Stomach (tissue), 9 donors: ENCODE measurements around the gene C19orf67. TPM values are rescaled to one million over a fixed set of nuclear protein-coding genes. Genes with fewer than 3 reads are reported as not detected.

ENCODE experiments used
- DNase-seq, 2 donors: peaks; one replicate each; pipeline versions ENCODE4 v3.0.0 to v3.0.0-alpha.2; 2013 to 2019
- H3K27ac ChIP-seq, 5 donors: fragments of 200-600 bp in 4 of 5; sonication (generic) in 4 of 5; one replicate each; pipeline ENCODE4 v1.5.1; 2013 to 2019; ENCODE audit warnings: mild to moderate bottlenecking in 1 of 5, moderate library complexity in 1 of 5
- H3K27me3 ChIP-seq, 3 donors: fragments of 200-600 bp; sonication (generic); one replicate each; pipeline ENCODE4 v1.5.1; 2017 to 2019; ENCODE audit warnings: mixed run types in 1 of 3
- H3K36me3 ChIP-seq, 4 donors: fragments of 200-600 bp; sonication (generic); 1 replicate in 3 of 4; 2 replicates in 1 of 4; pipeline ENCODE4 v1.5.1; 2016 to 2019
- H3K4me1 ChIP-seq, 4 donors: fragments of 200-600 bp; sonication (generic); one replicate each; pipeline ENCODE4 v1.5.1; 2016 to 2019
- H3K4me3 ChIP-seq, 4 donors: fragments of 200-600 bp; sonication (generic) in 3 of 4; one replicate each; pipeline ENCODE4 v1.5.1; 2016 to 2019; ENCODE audit warnings: mild to moderate bottlenecking in 1 of 4
- H3K9me3 ChIP-seq, 4 donors: fragments of 200-600 bp; sonication (generic); one replicate each; pipeline ENCODE4 v1.5.1; 2016 to 2019
- EP300 ChIP-seq: sonication (generic); formaldehyde crosslinking; IDR thresholded peaks from one replicate; pipeline ENCODE4 v1.6.1; 2017; ENCODE audit warnings: antibody characterized with exemption
- POLR2A ChIP-seq, 4 donors: fragments of 450-650 bp; IDR thresholded peaks; one replicate each; pipeline ENCODE4 v1.6.1; 2016; ENCODE audit warnings: antibody characterized with exemption in 4 of 4, control low read depth in 2 of 4, mild to moderate bottlenecking in 1 of 4, moderate library complexity in 1 of 4
- POLR2AphosphoS5 ChIP-seq, 3 donors: sonication (generic); formaldehyde crosslinking; IDR thresholded peaks; one replicate each; pipeline ENCODE4 v1.6.1; 2016; ENCODE audit warnings: antibody characterized with exemption in 3 of 3
- WGBS, 5 donors: extraction: QIAGEN DNeasy Blood & Tissue Kit in 3 of 5; methylation state at CpG; one replicate each; pipeline versions ENCODE4 v1.1.5 to v1.1.7; 2013 to 2018; 5-methylcytosine and 5-hydroxymethylcytosine counted together
- intact Hi-C: fragments of 100-400 bp; cut with DNase I; formaldehyde crosslinking; loops from one replicate; pipeline ENCODE4 v1.15.1; 2023; ENCODE audit warnings: low total_unique reads
- polyA plus RNA-seq, 3 donors: library from polyadenylated mRNA; stranded (reverse); fragments of 200-250 nt; gene quantifications; one replicate each; pipeline ENCODE4 v1.2.3, GENCODE V29; 2013
- total RNA-seq, 5 donors: library from RNA; depleted of rRNA; stranded (reverse); fragments of >200 nt; gene quantifications; one replicate each; pipeline versions ENCODE4 v1.1.0 to v1.2.3, GENCODE V29; 2014 to 2016
- TF ChIP-seq, protein P1 (sequence below), 7 experiments: fragments of 450-650 bp in 4 of 7; fragments of 200-600 bp in 3 of 7; sonication (generic) in 3 of 7; IDR thresholded peaks; one replicate each; pipeline ENCODE4 v1.5.1; 2016 to 2019; ENCODE audit warnings: antibody characterized with exemption in 7 of 7, control low read depth in 2 of 7, mild to moderate bottlenecking in 1 of 7
- donor health status: healthy with polysubstance abuse.
- donor health status: Bipolar disorder and iron deficiency.
- donor health status: healthy.

C19orf67 gene
- total and polyA plus RNA-seq, 8 donors, result 0.50 TPM; not detected in 7

DNA sequence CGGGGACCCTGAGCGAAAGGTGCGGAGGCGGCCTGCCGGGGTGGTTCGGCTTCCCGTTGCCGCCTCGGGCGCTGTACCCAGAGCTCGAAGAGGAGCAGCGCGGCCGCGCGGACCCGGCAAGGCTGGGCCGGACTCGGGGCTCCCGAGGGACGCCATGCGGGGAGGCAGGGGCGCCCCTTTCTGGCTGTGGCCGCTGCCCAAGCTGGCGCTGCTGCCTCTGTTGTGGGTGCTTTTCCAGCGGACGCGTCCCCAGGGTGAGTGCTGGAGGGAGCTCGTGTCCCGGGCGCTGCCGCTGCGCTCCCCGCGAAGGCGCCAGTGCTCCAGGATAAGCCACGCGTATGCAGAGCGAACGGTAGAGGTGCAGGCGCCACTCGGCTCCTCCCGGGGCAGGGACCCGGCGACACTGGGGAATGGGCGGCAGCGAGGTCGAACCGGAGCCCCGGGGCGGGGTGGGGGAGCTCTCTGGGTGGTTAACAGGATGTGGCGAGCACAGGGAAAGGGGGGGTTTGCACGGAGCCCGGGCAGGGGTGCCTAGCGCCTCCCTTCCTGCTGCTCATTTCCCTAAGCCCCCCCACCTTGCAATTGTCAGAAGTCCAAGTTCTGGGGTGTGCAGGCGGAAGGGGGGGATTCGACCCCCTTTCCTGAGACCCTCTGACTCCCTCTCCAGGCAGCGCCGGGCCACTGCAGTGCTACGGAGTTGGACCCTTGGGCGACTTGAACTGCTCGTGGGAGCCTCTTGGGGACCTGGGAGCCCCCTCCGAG, 53.7 kb downstream of the C19orf67 start, which contains the start of gene IL27RA:
IL27RA (plus strand) TSS at position 44 of the 762 bp plus-strand sequence; CDS start at position 155, 111 bp downstream.
- peak; percentile 64 to 89 for DNase-seq
- TF ChIP-seq POLR2A (IDR thresholded peaks at IDR 0.05), result no peak
- TF ChIP-seq EP300, result no peak
- TF ChIP-seq POLR2AphosphoS5 (IDR thresholded peaks at IDR 0.05), result peak in 2 of 3 donors; percentile 10 to 24
- TF ChIP-seq, protein P1, sequence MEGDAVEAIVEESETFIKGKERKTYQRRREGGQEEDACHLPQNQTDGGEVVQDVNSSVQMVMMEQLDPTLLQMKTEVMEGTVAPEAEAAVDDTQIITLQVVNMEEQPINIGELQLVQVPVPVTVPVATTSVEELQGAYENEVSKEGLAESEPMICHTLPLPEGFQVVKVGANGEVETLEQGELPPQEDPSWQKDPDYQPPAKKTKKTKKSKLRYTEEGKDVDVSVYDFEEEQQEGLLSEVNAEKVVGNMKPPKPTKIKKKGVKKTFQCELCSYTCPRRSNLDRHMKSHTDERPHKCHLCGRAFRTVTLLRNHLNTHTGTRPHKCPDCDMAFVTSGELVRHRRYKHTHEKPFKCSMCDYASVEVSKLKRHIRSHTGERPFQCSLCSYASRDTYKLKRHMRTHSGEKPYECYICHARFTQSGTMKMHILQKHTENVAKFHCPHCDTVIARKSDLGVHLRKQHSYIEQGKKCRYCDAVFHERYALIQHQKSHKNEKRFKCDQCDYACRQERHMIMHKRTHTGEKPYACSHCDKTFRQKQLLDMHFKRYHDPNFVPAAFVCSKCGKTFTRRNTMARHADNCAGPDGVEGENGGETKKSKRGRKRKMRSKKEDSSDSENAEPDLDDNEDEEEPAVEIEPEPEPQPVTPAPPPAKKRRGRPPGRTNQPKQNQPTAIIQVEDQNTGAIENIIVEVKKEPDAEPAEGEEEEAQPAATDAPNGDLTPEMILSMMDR (IDR thresholded peaks at IDR 0.05), result peak in 5 of 7 experiments; percentile 20 to 55 (median 50)
- Histone ChIP-seq H3K27ac (peak within 1 kb of the TSS; percentile 75 to 86 (median 78)), H3K4me1 (peaks cover 14 to 16% (median 15%) of the 10 kb centered on the region in 4 donors), H3K4me3 (peak within 1 kb of the TSS; percentile 57 to 75 (median 63)), H3K36me3 (no peaks in the 10 kb centered on the region), H3K9me3 (no peaks in the 10 kb centered on the region), H3K27me3 (peaks cover 0 to 49% (median 9%) of the 10 kb centered on the region in 3 donors)
- WGBS, 5 donors, result 0 to 1% (median 0%) methylated on average over 28 to 63 of the region's 63 CpGs
- intact Hi-C loops, result no loop called here

Other genes with a start within 250 kb of the C19orf67 start
- gene NANOS3, start 208.6 kb downstream of the C19orf67 start, total RNA-seq, result not detected
- gene NANOS3, start 208.6 kb downstream of the C19orf67 start, polyA plus RNA-seq, result 1 to 10 TPM in 1 of 3 donors, not detected in 2; 1.2 TPM
- 10 to 100 TPM in 1 of 5 donors, 1 to 10 TPM in 2, under 1 TPM in 1, not detected in 1; 0.87 to 14.3 (median 1.8) TPM for gene BRME1, start 179.7 kb downstream of the C19orf67 start, total RNA-seq
- gene BRME1, start 179.7 kb downstream of the C19orf67 start, polyA plus RNA-seq, result 1 to 10 TPM; 1.7 to 5.8 (median 3.7) TPM
- gene CC2D1A, start 179.6 kb downstream of the C19orf67 start, total RNA-seq, result 100 to 1,000 TPM in 1 of 5 donors, 10 to 100 TPM in 4; 24.8 to 381 (median 49.6) TPM
- gene CC2D1A, start 179.6 kb downstream of the C19orf67 start, polyA plus RNA-seq, result 10 to 100 TPM; 28.0 to 38.8 (median 38.2) TPM
- not detected for gene PODNL1, start 147.4 kb downstream of the C19orf67 start, total RNA-seq
- gene PODNL1, start 147.4 kb downstream of the C19orf67 start, polyA plus RNA-seq, result 1 to 10 TPM in 2 of 3 donors, under 1 TPM in 1; 0.92 to 3.4 (median 1.3) TPM
- gene DCAF15, start 133.3 kb downstream of the C19orf67 start, total RNA-seq, result 10 to 100 TPM in 2 of 5 donors, 1 to 10 TPM in 3; 7.1 to 37.3 (median 9.8) TPM
- 10 to 100 TPM; 21.2 to 32.9 (median 31.3) TPM for gene DCAF15, start 133.3 kb downstream of the C19orf67 start, polyA plus RNA-seq
- gene RFX1, start 79.5 kb downstream of the C19orf67 start, total RNA-seq, result 10 to 100 TPM in 1 of 5 donors, 1 to 10 TPM in 3, under 1 TPM in 1; 0.58 to 27.2 (median 2.6) TPM
- 1 to 10 TPM; 3.1 to 6.0 (median 3.6) TPM for gene RFX1, start 79.5 kb downstream of the C19orf67 start, polyA plus RNA-seq
- not detected for gene RLN3, start 57.6 kb downstream of the C19orf67 start, total RNA-seq
- gene RLN3, start 57.6 kb downstream of the C19orf67 start, polyA plus RNA-seq, result not detected
- gene IL27RA, start 54.0 kb downstream of the C19orf67 start, total RNA-seq, result 10 to 100 TPM in 1 of 5 donors, 1 to 10 TPM in 2, not detected in 2; 2.3 to 11.1 (median 4.0) TPM
- 1 to 10 TPM; 1.1 to 2.6 (median 1.5) TPM for gene IL27RA, start 54.0 kb downstream of the C19orf67 start, polyA plus RNA-seq
- 100 to 1,000 TPM in 1 of 5 donors, 10 to 100 TPM in 2, 1 to 10 TPM in 2; 4.2 to 100 (median 12.2) TPM for gene PALM3, start 23.7 kb downstream of the C19orf67 start, total RNA-seq
- gene PALM3, start 23.7 kb downstream of the C19orf67 start, polyA plus RNA-seq, result 100 to 1,000 TPM in 1 of 3 donors, 10 to 100 TPM in 2; 20.7 to 141 (median 22.5) TPM
- gene MISP3, start 13.0 kb downstream of the C19orf67 start, total RNA-seq, result 10 to 100 TPM in 4 of 5 donors, 1 to 10 TPM in 1; 2.0 to 88.7 (median 34.1) TPM
- gene MISP3, start 13.0 kb downstream of the C19orf67 start, polyA plus RNA-seq, result 10 to 100 TPM; 14.9 to 29.8 (median 25.1) TPM
- 100 to 1,000 TPM in 1 of 5 donors, 10 to 100 TPM in 3, 1 to 10 TPM in 1; 4.8 to 228 (median 24.6) TPM for gene SAMD1, start 5.0 kb upstream of the C19orf67 start, total RNA-seq
- gene SAMD1, start 5.0 kb upstream of the C19orf67 start, polyA plus RNA-seq, result 10 to 100 TPM; 16.3 to 29.1 (median 22.4) TPM
- gene PRKACA, start 32.0 kb upstream of the C19orf67 start, total RNA-seq, result 100 to 1,000 TPM in 1 of 5 donors, 10 to 100 TPM in 4; 14.7 to 159 (median 26.6) TPM
- gene PRKACA, start 32.0 kb upstream of the C19orf67 start, polyA plus RNA-seq, result 10 to 100 TPM; 27.7 to 43.8 (median 38.2) TPM
- 100 to 1,000 TPM in 1 of 5 donors, 1 to 10 TPM in 3, not detected in 1; 2.6 to 120 (median 5.5) TPM for gene ASF1B, start 50.8 kb upstream of the C19orf67 start, total RNA-seq
- 10 to 100 TPM in 1 of 3 donors, 1 to 10 TPM in 2; 5.7 to 11.0 (median 8.8) TPM for gene ASF1B, start 50.8 kb upstream of the C19orf67 start, polyA plus RNA-seq
- gene ADGRL1, start 120.4 kb upstream of the C19orf67 start, total RNA-seq, result 10 to 100 TPM in 4 of 5 donors, 1 to 10 TPM in 1; 9.0 to 24.5 (median 18.7) TPM
- 10 to 100 TPM in 1 of 3 donors, 1 to 10 TPM in 2; 6.0 to 11.0 (median 6.7) TPM for gene ADGRL1, start 120.4 kb upstream of the C19orf67 start, polyA plus RNA-seq